Esophagus muscularis mucosa (tissue), 4 donors: ENCODE measurements around the gene PCDHB7.
"Not testable (repeated sequence)": the region's sequence is repeated elsewhere in the genome, so short reads cannot be mapped to it uniquely, and the experiment has no call there.

Source experiments
- EP300 ChIP-seq: sonication (generic); formaldehyde crosslinking; IDR thresholded peaks from one replicate; pipeline ENCODE4 v1.6.1; 2017; ENCODE audit warnings: antibody characterized with exemption
- POLR2A ChIP-seq: fragments of 450-650 bp; IDR thresholded peaks from one replicate; pipeline ENCODE4 v1.6.1; 2017; ENCODE audit warnings: antibody characterized with exemption, moderate library complexity, mild to moderate bottlenecking, low read depth
- TF ChIP-seq, protein P1 (sequence below), 3 experiments: fragments of 200-600 bp in 2 of 3; fragments of 450-650 bp in 1 of 3; sonication (generic) in 2 of 3; IDR thresholded peaks; one replicate each; pipeline ENCODE4 v1.5.1; 2017 to 2019; ENCODE audit warnings: antibody characterized with exemption in 3 of 3, mild to moderate bottlenecking in 2 of 3, moderate library complexity in 1 of 3

DNA sequence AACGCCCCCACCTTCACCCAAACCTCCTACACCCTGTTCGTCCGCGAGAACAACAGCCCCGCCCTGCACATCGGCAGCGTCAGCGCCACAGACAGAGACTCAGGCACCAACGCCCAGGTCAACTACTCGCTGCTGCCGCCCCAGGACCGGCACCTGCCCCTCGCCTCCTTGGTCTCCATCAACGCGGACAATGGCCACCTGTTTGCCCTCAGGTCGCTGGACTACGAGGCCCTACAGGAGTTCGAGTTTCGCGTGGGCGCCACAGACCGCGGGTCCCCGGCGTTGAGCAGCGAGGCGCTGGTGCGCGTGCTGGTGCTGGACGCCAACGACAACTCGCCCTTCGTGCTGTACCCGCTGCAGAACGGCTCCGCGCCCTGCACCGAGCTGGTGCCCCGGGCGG is 52.4 kb downstream of the PCDHB7 start:
- not testable (repeated sequence) for TF ChIP-seq POLR2A, EP300
- TF ChIP-seq, protein P1, sequence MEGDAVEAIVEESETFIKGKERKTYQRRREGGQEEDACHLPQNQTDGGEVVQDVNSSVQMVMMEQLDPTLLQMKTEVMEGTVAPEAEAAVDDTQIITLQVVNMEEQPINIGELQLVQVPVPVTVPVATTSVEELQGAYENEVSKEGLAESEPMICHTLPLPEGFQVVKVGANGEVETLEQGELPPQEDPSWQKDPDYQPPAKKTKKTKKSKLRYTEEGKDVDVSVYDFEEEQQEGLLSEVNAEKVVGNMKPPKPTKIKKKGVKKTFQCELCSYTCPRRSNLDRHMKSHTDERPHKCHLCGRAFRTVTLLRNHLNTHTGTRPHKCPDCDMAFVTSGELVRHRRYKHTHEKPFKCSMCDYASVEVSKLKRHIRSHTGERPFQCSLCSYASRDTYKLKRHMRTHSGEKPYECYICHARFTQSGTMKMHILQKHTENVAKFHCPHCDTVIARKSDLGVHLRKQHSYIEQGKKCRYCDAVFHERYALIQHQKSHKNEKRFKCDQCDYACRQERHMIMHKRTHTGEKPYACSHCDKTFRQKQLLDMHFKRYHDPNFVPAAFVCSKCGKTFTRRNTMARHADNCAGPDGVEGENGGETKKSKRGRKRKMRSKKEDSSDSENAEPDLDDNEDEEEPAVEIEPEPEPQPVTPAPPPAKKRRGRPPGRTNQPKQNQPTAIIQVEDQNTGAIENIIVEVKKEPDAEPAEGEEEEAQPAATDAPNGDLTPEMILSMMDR (IDR thresholded peaks at IDR 0.05) = not testable (repeated sequence)
